ENCODE data around the gene TSC22D3.

Gene TSC22D3

GRCh38 chrX:107733686-107734085 lies 41.9 kb downstream of the TSC22D3 start:
- Histone ChIP-seq H4K20me1 (ENCODE audit: insufficient read depth, low read length) (no peaks in the 10 kb centered on the region), H3K9ac (ENCODE audit: low read length) (no peak overlapping the region), H3K27me3 (ENCODE audit: insufficient read depth, low read length) (no peaks in the 10 kb centered on the region), H3K4me1 (ENCODE audit: insufficient read depth, low read length, severe bottlenecking) (no peaks in the 10 kb centered on the region), H3K27ac (ENCODE audit: low read depth, low read length, poor library complexity, severe bottlenecking) (no peak overlapping the region), H3F3A (ENCODE audit: insufficient read depth, low read length) (no peaks in the 10 kb centered on the region), H3K9me2 (ENCODE audit: low read depth, low read length) (no peaks in the 10 kb centered on the region), H3K79me2 (ENCODE audit: insufficient read depth, low read length) (no peaks in the 10 kb centered on the region), H3K4me2 (ENCODE audit: low read length) (no peak overlapping the region), H2AFZ (ENCODE audit: low read length) (no peak overlapping the region), H3K9me3 (ENCODE audit: low read length) (no peaks in the 10 kb centered on the region), H3K4me3 (ENCODE audit: low read depth, low read length, poor library complexity, severe bottlenecking) (no peak overlapping the region), H3K36me3 (ENCODE audit: insufficient read depth, low read length) (no peaks in the 10 kb centered on the region)
- TF ChIP-seq, protein P1, sequence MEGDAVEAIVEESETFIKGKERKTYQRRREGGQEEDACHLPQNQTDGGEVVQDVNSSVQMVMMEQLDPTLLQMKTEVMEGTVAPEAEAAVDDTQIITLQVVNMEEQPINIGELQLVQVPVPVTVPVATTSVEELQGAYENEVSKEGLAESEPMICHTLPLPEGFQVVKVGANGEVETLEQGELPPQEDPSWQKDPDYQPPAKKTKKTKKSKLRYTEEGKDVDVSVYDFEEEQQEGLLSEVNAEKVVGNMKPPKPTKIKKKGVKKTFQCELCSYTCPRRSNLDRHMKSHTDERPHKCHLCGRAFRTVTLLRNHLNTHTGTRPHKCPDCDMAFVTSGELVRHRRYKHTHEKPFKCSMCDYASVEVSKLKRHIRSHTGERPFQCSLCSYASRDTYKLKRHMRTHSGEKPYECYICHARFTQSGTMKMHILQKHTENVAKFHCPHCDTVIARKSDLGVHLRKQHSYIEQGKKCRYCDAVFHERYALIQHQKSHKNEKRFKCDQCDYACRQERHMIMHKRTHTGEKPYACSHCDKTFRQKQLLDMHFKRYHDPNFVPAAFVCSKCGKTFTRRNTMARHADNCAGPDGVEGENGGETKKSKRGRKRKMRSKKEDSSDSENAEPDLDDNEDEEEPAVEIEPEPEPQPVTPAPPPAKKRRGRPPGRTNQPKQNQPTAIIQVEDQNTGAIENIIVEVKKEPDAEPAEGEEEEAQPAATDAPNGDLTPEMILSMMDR (IDR thresholded peaks at IDR 0.05; ENCODE audit: low read length): no peak
- no peak for TF ChIP-seq EZH2 (IDR thresholded peaks at IDR 0.05; ENCODE audit: borderline replicate concordance, low read length)

DNA sequence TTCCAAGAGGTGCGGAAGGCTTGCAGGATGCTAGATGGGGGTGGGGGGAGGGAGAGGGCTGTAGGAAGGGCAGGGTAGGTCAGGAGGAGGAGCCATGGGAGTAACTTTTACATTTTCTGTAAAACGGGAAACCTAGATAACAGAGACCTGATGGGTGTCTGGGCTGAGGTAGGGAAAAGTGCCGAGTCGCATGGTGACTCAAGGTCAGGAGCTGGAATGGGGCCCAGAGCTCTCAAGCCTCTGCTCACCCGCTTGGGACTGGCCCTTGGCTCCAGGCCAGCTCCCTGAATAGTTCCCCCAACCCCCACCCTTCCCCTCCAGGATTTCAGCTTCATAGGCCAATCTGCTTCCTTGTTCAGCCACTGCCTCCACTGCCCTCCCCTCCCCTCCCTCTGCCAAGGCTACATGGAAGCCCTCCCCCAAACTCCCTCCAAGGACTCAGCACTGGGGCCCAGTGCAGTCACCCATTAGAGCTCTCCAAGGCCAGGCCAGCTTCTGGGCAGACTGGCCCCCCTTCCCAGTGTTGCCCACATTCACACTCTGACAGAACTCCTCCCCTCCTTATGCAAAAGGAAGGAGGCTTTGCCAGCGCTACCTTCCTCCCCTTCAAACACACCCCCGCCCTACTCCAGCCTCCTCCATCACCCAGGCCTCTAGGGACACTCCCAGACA lies 43.6 kb downstream of the TSC22D3 start:
- no peaks in the 10 kb centered on the region for H3K79me2 ChIP-seq (ENCODE audit: insufficient read depth, low read length)
- H2AFZ ChIP-seq (ENCODE audit: low read length): no peak overlapping the region
- H3K9me2 ChIP-seq (ENCODE audit: low read depth, low read length): no peaks in the 10 kb centered on the region
- TF ChIP-seq, protein P1 (IDR thresholded peaks at IDR 0.05; ENCODE audit: low read length): no peak
- TF ChIP-seq EZH2 (IDR thresholded peaks at IDR 0.05; ENCODE audit: borderline replicate concordance, low read length): no peak
- no peaks in the 10 kb centered on the region for H3F3A ChIP-seq (ENCODE audit: insufficient read depth, low read length)
- H3K9me3 ChIP-seq (ENCODE audit: low read length): no peaks in the 10 kb centered on the region
- H4K20me1 ChIP-seq (ENCODE audit: insufficient read depth, low read length): no peaks in the 10 kb centered on the region
- no peak overlapping the region for H3K4me2 ChIP-seq (ENCODE audit: low read length)
- no peaks in the 10 kb centered on the region for H3K4me1 ChIP-seq (ENCODE audit: insufficient read depth, low read length, severe bottlenecking)
- H3K36me3 ChIP-seq (ENCODE audit: insufficient read depth, low read length): no peaks in the 10 kb centered on the region
- no peak overlapping the region for H3K27ac ChIP-seq (ENCODE audit: low read depth, low read length, poor library complexity, severe bottlenecking)
- H3K4me3 ChIP-seq (ENCODE audit: low read depth, low read length, poor library complexity, severe bottlenecking): no peak overlapping the region
- H3K27me3 ChIP-seq (ENCODE audit: insufficient read depth, low read length): no peaks in the 10 kb centered on the region
- H3K9ac ChIP-seq (ENCODE audit: low read length): no peak overlapping the region

DNA sequence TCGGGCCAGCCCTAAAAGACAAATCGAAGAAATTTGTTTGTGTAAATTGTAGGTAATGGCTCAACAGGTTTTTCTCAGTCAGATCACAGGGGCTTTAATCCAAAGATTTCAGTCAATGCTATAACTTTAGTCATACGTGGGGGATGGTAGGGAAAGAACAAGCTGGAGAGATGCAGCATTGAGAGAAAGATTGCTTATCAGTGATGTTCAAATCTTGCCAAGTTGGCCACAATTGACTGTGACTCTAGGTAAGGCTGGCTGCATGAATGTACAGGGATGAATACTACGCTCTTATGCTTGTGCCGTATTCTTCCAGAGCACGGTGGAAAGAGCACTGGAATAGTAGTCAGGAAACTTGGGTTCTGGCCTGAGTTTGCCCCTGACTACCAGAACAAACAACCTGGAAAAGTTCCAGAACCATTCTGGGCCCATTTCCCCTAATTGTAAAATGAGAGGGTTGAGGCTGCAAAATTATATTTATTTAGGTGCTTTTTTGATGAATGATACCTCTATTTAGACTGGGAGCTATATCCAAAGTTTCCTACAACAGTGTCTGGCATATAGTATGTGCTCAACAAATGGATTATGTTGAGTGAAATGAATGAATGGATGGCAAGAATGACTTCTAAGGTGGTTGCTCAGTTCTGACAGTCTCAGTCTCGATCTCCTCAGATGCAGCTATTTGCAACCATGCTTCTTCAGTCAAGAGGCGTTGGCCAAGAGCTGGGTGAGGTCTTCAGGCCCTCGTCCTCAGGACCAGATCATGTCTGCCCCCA lies 44.4 kb downstream of the TSC22D3 start:
- no peaks in the 10 kb centered on the region for H3K79me2 ChIP-seq (ENCODE audit: insufficient read depth, low read length)
- TF ChIP-seq, protein P1 (IDR thresholded peaks at IDR 0.05; ENCODE audit: low read length): no peak
- TF ChIP-seq EZH2 (IDR thresholded peaks at IDR 0.05; ENCODE audit: borderline replicate concordance, low read length): no peak
- H3K27me3 ChIP-seq (ENCODE audit: insufficient read depth, low read length): no peaks in the 10 kb centered on the region
- H3K9me2 ChIP-seq (ENCODE audit: low read depth, low read length): no peaks in the 10 kb centered on the region
- no peak overlapping the region for H3K4me2 ChIP-seq (ENCODE audit: low read length)
- H3K4me3 ChIP-seq (ENCODE audit: low read depth, low read length, poor library complexity, severe bottlenecking): no peak overlapping the region
- H4K20me1 ChIP-seq (ENCODE audit: insufficient read depth, low read length): no peaks in the 10 kb centered on the region
- H3F3A ChIP-seq (ENCODE audit: insufficient read depth, low read length): no peaks in the 10 kb centered on the region
- no peaks in the 10 kb centered on the region for H3K9me3 ChIP-seq (ENCODE audit: low read length)
- H2AFZ ChIP-seq (ENCODE audit: low read length): no peak overlapping the region
- H3K27ac ChIP-seq (ENCODE audit: low read depth, low read length, poor library complexity, severe bottlenecking): no peak overlapping the region
- no peaks in the 10 kb centered on the region for H3K4me1 ChIP-seq (ENCODE audit: insufficient read depth, low read length, severe bottlenecking)
- no peaks in the 10 kb centered on the region for H3K36me3 ChIP-seq (ENCODE audit: insufficient read depth, low read length)
- no peak overlapping the region for H3K9ac ChIP-seq (ENCODE audit: low read length)

Data from OCI-LY1 (cell line).